NCI-H1417 (cell line): ENCODE results near the gene ARSD.
"Not testable (repeated sequence)": the region's sequence is repeated elsewhere in the genome, so short reads cannot be mapped to it uniquely, and the experiment has no call there.

ENCODE experiments used
- DNase-seq, 3 experiments: peaks; one replicate each; lab custom pipeline; 2025; lab: John Stamatoyannopoulos, UW

ARSD gene

GRCh38 chrX:2928583-2929434, at the start of gene ARSD:
TSS of gene ARSD (minus strand) at chrX:2929339. CDS start at chrX:2929275, 64 bp downstream.
- DNase-seq = no peak

- DNase-seq = not testable (repeated sequence)
These were observed 49.5 kb upstream of the ARSD start for GRCh38 chrX:2978639-2979038.

- no peak for DNase-seq
These were observed 45.8 kb upstream of the ARSD start for GRCh38 chrX:2974961-2975360.

GRCh38 chrX:2972391-2972790, 43.3 kb upstream of the ARSD start:
- DNase-seq = no peak

GRCh38 chrX:2969021-2969420, 39.9 kb upstream of the ARSD start:
- no peak for DNase-seq

- DNase-seq = no peak
These were observed 39.1 kb upstream of the ARSD start for GRCh38 chrX:2967998-2968909.

- no peak for DNase-seq
These were observed 38.4 kb upstream of the ARSD start for GRCh38 chrX:2967584-2967983.

GRCh38 chrX:2967012-2967411, 37.9 kb upstream of the ARSD start:
- DNase-seq = no peak

GRCh38 chrX:2965965-2966364, 36.8 kb upstream of the ARSD start:
- no peak for DNase-seq

- DNase-seq = not testable (repeated sequence)
These were observed 35.1 kb upstream of the ARSD start for GRCh38 chrX:2963992-2964794.

GRCh38 chrX:2963449-2963848, 34.3 kb upstream of the ARSD start:
- DNase-seq = not testable (repeated sequence)

- DNase-seq = no peak
These were observed 33.2 kb upstream of the ARSD start for GRCh38 chrX:2962381-2962780.

- DNase-seq = no peak
These were observed 31.8 kb upstream of the ARSD start for GRCh38 chrX:2960861-2961515.

GRCh38 chrX:2958199-2958598, 29.1 kb upstream of the ARSD start:
- DNase-seq = no peak

GRCh38 chrX:2955838-2956237, 26.7 kb upstream of the ARSD start:
- DNase-seq = no peak

- no peak for DNase-seq
These were observed 26.1 kb upstream of the ARSD start for GRCh38 chrX:2955281-2955680.

- DNase-seq = no peak
These were observed 25.4 kb upstream of the ARSD start for GRCh38 chrX:2954541-2954940.

- not testable (repeated sequence) for DNase-seq
These were observed 8.8 kb upstream of the ARSD start for GRCh38 chrX:2937942-2938341.

- DNase-seq = no peak
These were observed 5.9 kb upstream of the ARSD start for GRCh38 chrX:2934715-2935710.
